K562 (cell line): ENCODE results near the gene SHE. TPM values are rescaled to one million over a fixed set of nuclear protein-coding genes. Genes with fewer than 3 reads are reported as not detected.

Experiments
- ATAC-seq: fragments of 200-7000 bp; cut with Tn5 transposase; 3 replicates; pipeline ENCODE4 v1.9.1; 2020; ENCODE audit warnings: moderate library complexity
- BruUV-seq: library from RNA; stranded (reverse); fragments of 400-500 nt; replicated peaks from 2 replicates; lab custom pipeline; 2021; lab: Mats Ljungman, UMichigan
- CTCF ChIA-PET: fragments of 300-600 bp; formaldehyde crosslinking; extraction: SDS; loops from one replicate; lab custom pipeline; 2021; ENCODE audit warnings: low intra/inter-chr PET ratio; lab: Yijun Ruan, JAX
- POLR2A ChIA-PET: fragments of 300-600, 350-650 bp; sonication (Branson Sonifier 250); formaldehyde crosslinking; extraction: SDS; loops from one replicate; lab custom pipeline; 2021; ENCODE audit warnings: antibody characterized with exemption, inconsistent platforms; lab: Yijun Ruan, JAX
- DNase-seq, 4 experiments: peaks; one replicate each; pipeline versions ENCODE4 v3.0.0 to v3.0.0-alpha.2; 2011 to 2018; ENCODE audit warnings: low spot score in 3 of 4, mixed read lengths in 3 of 4; ENCODE audit errors: extremely low read depth in 1 of 4
- FAIRE-seq: peaks from 2 replicates; lab custom pipeline; 2011; peaks lifted over from hg19 to GRCh38; lab: Jason Lieb, UNC
- H2AFZ ChIP-seq: 2 replicates; pipeline ENCODE4 v1.6.0; 2011; ENCODE audit warnings: low read depth, low read length, control low read depth, inconsistent platforms
- H3K27ac ChIP-seq: fragments of 200-600 bp; 3 replicates; pipeline ENCODE4 v1.8.0; 2011; ENCODE audit warnings: low read depth, mild to moderate bottlenecking, control low read depth, inconsistent platforms, low read length, moderate library complexity, mixed read lengths; ENCODE audit errors: extremely low read depth
- H3K27me3 ChIP-seq, 2 experiments: fragments of 300-600 bp in 1 of 2; 2 replicates in 1 of 2; 3 replicates in 1 of 2; pipeline versions ENCODE4 v1.6.0 to v1.8.0; 2011; ENCODE audit warnings: inconsistent platforms in 2 of 2, low read length in 2 of 2, mild to moderate bottlenecking in 1 of 2, mixed read lengths in 1 of 2, moderate library complexity in 1 of 2; ENCODE audit not compliant: control insufficient read depth in 2 of 2, insufficient read depth in 2 of 2
- H3K36me3 ChIP-seq: fragments of 300-600 bp; 3 replicates; pipeline ENCODE4 v1.8.0; 2011; ENCODE audit warnings: mild to moderate bottlenecking, low read length, inconsistent platforms; ENCODE audit not compliant: control insufficient read depth, insufficient read depth
- H3K4me1 ChIP-seq, 2 experiments: fragments of 200-600 bp in 1 of 2; replicated peaks in 1 of 2; 2 replicates in 1 of 2; 3 replicates in 1 of 2; pipeline versions ENCODE4 v1.5.1 to v1.8.0; 2011; ENCODE audit warnings: inconsistent platforms in 2 of 2, low read length in 2 of 2, mild to moderate bottlenecking in 1 of 2, mixed read lengths in 1 of 2, moderate library complexity in 1 of 2; ENCODE audit not compliant: control insufficient read depth in 2 of 2, insufficient read depth in 2 of 2
- H3K4me2 ChIP-seq: 2 replicates; pipeline ENCODE4 v1.6.1; 2011; ENCODE audit warnings: low read length, control low read depth, inconsistent platforms, mixed read lengths; ENCODE audit not compliant: insufficient read depth
- H3K4me3 ChIP-seq: fragments of 200-600 bp; sonication (generic), shearing (Covaris generic); 2 replicates; pipeline ENCODE4 v1.5.1; 2016; ENCODE audit warnings: control low read depth, inconsistent platforms
- H3K79me2 ChIP-seq: fragments of 200-600 bp; 3 replicates; pipeline ENCODE4 v1.8.0; 2011; ENCODE audit warnings: low read length, inconsistent platforms; ENCODE audit not compliant: control insufficient read depth, insufficient read depth
- H3K9ac ChIP-seq, 2 experiments: 2 replicates each; pipeline versions ENCODE4 v1.6.0 to v1.6.1; 2011; ENCODE audit warnings: low read depth in 2 of 2, low read length in 2 of 2, control low read depth in 1 of 2, inconsistent platforms in 1 of 2, mild to moderate bottlenecking in 1 of 2, mixed read lengths in 1 of 2; ENCODE audit not compliant: insufficient read depth in 1 of 2
- H3K9me1 ChIP-seq: one replicate; pipeline ENCODE4 v1.6.0; 2011; ENCODE audit warnings: inconsistent platforms, mild to moderate bottlenecking, low read length, moderate library complexity; ENCODE audit not compliant: control insufficient read depth, insufficient read depth
- H3K9me3 ChIP-seq: replicated peaks from 2 replicates; pipeline ENCODE4 v1.5.1; 2011; ENCODE audit warnings: low read depth, low read length, inconsistent platforms; ENCODE audit not compliant: control insufficient read depth, insufficient read depth
- H4K20me1 ChIP-seq: replicated peaks from 2 replicates; pipeline ENCODE4 v1.6.1; 2011; ENCODE audit warnings: low read length, inconsistent platforms, mixed read lengths; ENCODE audit not compliant: control insufficient read depth, insufficient read depth
- NCOA2 ChIP-seq, 2 experiments: fragments of 450-650 bp; IDR thresholded peaks; 2 replicates each; pipeline ENCODE4 v1.6.1; 2018; ENCODE audit warnings: mild to moderate bottlenecking in 2 of 2, moderate library complexity in 1 of 2; ENCODE audit not compliant: partially characterized antibody in 2 of 2
- RAD21 ChIP-seq, 2 experiments: fragments of 250-450 bp in 1 of 2; fragments of 450-650 bp in 1 of 2; sonication (Bioruptor Pico) in 1 of 2; formaldehyde crosslinking in 1 of 2; IDR thresholded peaks in 1 of 2; conservative IDR thresholded peaks in 1 of 2; 2 replicates each; pipeline versions ENCODE4 v1.4.0 to v1.8.0; 2020 to 2022; ENCODE audit warnings: mild to moderate bottlenecking in 2 of 2, moderate library complexity in 1 of 2
- RBM17 ChIP-seq: fragments of 200-400 bp; formaldehyde crosslinking; IDR thresholded peaks from 2 replicates; pipeline ENCODE4 v1.6.1; 2017; ENCODE audit warnings: low read depth, mild to moderate bottlenecking, low read length, borderline replicate concordance
- ZNF133 ChIP-seq: fragments of 250-450 bp; sonication (Bioruptor Pico); IDR thresholded peaks from 2 replicates; pipeline ENCODE4 v1.4.0; 2020; ENCODE audit warnings: mild to moderate bottlenecking
- ZNF316 ChIP-seq: fragments of 450-650 bp; IDR thresholded peaks from 2 replicates; pipeline ENCODE4 v1.6.1; 2016
- ZNF551 ChIP-seq: fragments of 250-450 bp; sonication (Bioruptor Pico); IDR thresholded peaks from 2 replicates; pipeline ENCODE4 v1.5.0; 2021; ENCODE audit warnings: mild to moderate bottlenecking, moderate library complexity
- ZSCAN29 ChIP-seq: fragments of 450-650 bp; IDR thresholded peaks from 2 replicates; pipeline ENCODE4 v1.6.1; 2017
- WGBS: fragments of 100-300 bp; shearing (Covaris generic); methylation state at CpG from one replicate; pipeline ENCODE4 v1.1.6; 2016; ENCODE audit warnings: low coverage, mixed read lengths; ENCODE audit not compliant: insufficient coverage; ENCODE audit errors: missing lambda C conversion rate; 5-methylcytosine and 5-hydroxymethylcytosine counted together
- in situ Hi-C: fragments of 300-500 bp; cut with MboI; formaldehyde crosslinking; loops from 4 replicates; pipeline ENCODE4 v1.15.0; 2018; ENCODE audit warnings: inconsistent platforms, mixed read lengths
- intact Hi-C: fragments of 100-400 bp; cut with micrococcal nuclease; formaldehyde crosslinking; loops from 2 replicates; pipeline ENCODE4 v1.14.2; 2022
- polyA plus RNA-seq, 8 experiments: library from polyadenylated mRNA; depleted of rRNA in 4 of 8; stranded (reverse) in 5 of 8; unstranded in 3 of 8; fragments of >200 nt; fragmentation: Nextera tagmentation in 2 of 8; fragmentation: Illumina TruSeq in 1 of 8; extraction: Ambion mirVana in 2 of 8; extraction: Trizol in 1 of 8; gene quantifications; 2 replicates each; pipeline versions ENCODE4 v1.2.1 to v1.2.3, GENCODE V29; 2011 to 2014; ENCODE audit warnings: inconsistent platforms in 1 of 8, missing spikeins in 1 of 8
- total RNA-seq, 7 experiments: library from RNA; depleted of rRNA in 6 of 7; stranded (reverse); fragments of >200 nt in 6 of 7; fragmentation: Illumina TruSeq in 2 of 7; extraction: Trizol in 2 of 7; gene quantifications; 2 replicates each; pipeline versions ENCODE4 v1.2.1 to v1.2.3, GENCODE V29; 2011 to 2021; ENCODE audit warnings: low replicate concordance in 1 of 7
- TF ChIP-seq, protein P1 (sequence below): fragments of 250-450 bp; sonication (Bioruptor Pico); IDR thresholded peaks from 2 replicates; pipeline ENCODE4 v1.4.0; 2020; ENCODE audit warnings: mild to moderate bottlenecking, moderate library complexity
- TF ChIP-seq, protein P2 (sequence below): IDR thresholded peaks from 2 replicates; pipeline ENCODE4 v1.6.1; 2014; ENCODE audit warnings: antibody characterized with exemption

Gene SHE
- total and polyA plus RNA-seq, 9 of the 15 experiments (the other 6 are each of a cell fraction or from before 2014, with no cell fraction given) = 0.01 to 0.05 TPM; not detected in 7

DNA sequence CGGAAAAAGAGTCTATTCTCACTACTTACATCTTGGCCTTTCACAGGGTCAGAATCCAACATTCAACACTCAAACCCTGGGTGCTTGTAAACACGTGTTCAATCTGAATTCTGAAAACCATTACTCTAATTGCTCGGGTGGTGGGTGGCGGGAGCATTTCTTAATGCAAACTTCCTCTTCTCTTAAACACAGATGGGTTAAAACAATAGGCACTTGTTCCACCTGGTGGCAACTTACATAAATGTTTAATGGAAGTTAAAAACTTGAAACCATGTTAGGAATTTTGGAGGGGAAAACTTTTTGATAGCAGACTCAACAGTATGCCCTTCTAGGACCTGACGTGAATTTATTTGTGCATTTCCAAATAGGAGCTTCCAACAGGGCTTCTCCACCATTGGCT, 23.6 kb downstream of the SHE start (continued):
- TF ChIP-seq RAD21 (CRISPR knock-in tag; conservative IDR thresholded peaks at IDR 0.05 in 1 of 2, IDR thresholded peaks at IDR 0.05 in 1 of 2) = peak; percentile 50 to 64

DNA sequence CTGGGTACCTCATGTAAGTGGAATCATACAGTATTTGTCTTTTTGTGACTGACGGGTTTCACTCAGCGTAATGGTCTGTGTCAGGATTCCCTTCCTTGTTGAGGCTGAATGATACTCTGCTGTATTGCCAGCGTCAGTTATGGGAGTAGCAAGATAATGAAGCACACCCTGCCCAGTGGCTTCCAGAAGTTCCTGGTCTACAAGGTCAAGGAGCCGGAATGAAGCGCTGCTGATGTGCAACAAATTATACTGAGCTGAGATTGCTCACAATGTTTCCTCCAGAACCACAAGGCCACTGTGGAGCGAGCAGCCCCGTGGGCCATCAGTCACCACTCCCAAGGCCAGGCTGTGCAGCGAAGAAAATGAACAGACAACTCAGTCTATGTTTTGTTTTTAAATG, 24.2 kb downstream of the SHE start:
- BruUV-seq = no TSS peak
- H3K79me2 ChIP-seq = no peaks in the 10 kb centered on the region
- H2AFZ ChIP-seq = no peak overlapping the region
- CTCF ChIA-PET = interaction anchor here (0.7 to 4.2 kb wide), 6 partner anchors 12 to 583 kb away, joined by 3 to 45 read pairs (median 3); no protein-coding TSS in a partner anchor
- no peak for ATAC-seq
- H3K9me1 ChIP-seq = no peaks in the 10 kb centered on the region
- no peak overlapping the region for H3K27ac ChIP-seq
- in situ Hi-C loops = no loop called here
- H4K20me1 ChIP-seq = no peaks in the 10 kb centered on the region
- H3K4me3 ChIP-seq = no peak overlapping the region
- no peaks in the 10 kb centered on the region; a peak in 1 of 5 replicates for H3K4me1 ChIP-seq
- TF ChIP-seq ZSCAN29 (0 out of 2 replicates have a peak, but pooled peaks have one; percentile 49), ZNF133 (CRISPR knock-in tag) (no peak)
- no peak for DNase-seq
- intact Hi-C loops = no loop called here
- no peak for FAIRE-seq
- H3K4me2 ChIP-seq = no peak overlapping the region
- no peak overlapping the region for H3K9ac ChIP-seq
- WGBS = 36% methylated on average over 8 of the region's 8 CpGs
- no peaks in the 10 kb centered on the region for H3K9me3 ChIP-seq
- peaks cover 4 to 9% of the 10 kb centered on the region in 2 experiments; a peak in 2 of 5 replicates for H3K27me3 ChIP-seq
- H3K36me3 ChIP-seq = no peaks in the 10 kb centered on the region
- POLR2A ChIA-PET = no interaction called here

DNA sequence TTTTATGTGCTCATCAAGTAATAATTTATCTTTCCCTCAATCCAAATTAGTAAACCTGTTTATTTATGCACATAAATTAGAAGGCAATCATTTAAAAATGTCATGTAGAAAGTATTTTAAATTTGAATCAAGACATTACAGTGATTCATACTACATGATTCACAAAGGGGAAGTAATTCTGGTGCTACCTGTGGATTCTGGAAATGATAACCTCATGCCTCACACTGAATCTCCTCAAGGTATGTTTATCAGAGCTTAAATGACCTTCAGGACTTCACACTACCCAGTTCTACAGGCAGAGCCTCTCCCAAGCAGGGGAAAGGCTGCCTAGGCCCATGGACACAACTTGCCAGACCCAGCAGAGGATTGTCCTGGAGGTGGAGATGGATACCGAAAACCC, 25.4 kb downstream of the SHE start:
- WGBS = 29% methylated on average over 1 of the region's 1 CpG
- ChIA-PET CTCF (no interaction called here), POLR2A (interaction anchor here (0.6 kb wide), 2 partner anchors 32 to 908 kb away, joined by 3 to 4 read pairs; no protein-coding TSS in a partner anchor)
- H3K9ac ChIP-seq = no peak overlapping the region
- no peaks in the 10 kb centered on the region for H3K79me2 ChIP-seq
- no peaks in the 10 kb centered on the region for H3K36me3 ChIP-seq
- H4K20me1 ChIP-seq = no peaks in the 10 kb centered on the region
- ATAC-seq (no peak), FAIRE-seq (no peak), DNase-seq (no peak)
- no peak overlapping the region for H2AFZ ChIP-seq
- intact Hi-C loops (no loop called here), in situ Hi-C loops (no loop called here)
- H3K9me1 ChIP-seq = no peaks in the 10 kb centered on the region
- H3K4me2 ChIP-seq = no peak overlapping the region
- peaks cover 8 to 16% of the 10 kb centered on the region in 2 experiments; a peak in 4 of 5 replicates for H3K27me3 ChIP-seq
- BruUV-seq = no TSS peak
- H3K27ac ChIP-seq = no peak overlapping the region
- no peaks in the 10 kb centered on the region; a peak in 1 of 5 replicates for H3K4me1 ChIP-seq
- no peaks in the 10 kb centered on the region for H3K9me3 ChIP-seq
- TF ChIP-seq ZNF316 (no peak), NCOA2 (IDR thresholded peaks at IDR 0.05; ENCODE audit: partially characterized antibody in 2 of 2) (no peak), ZNF551 (no peak), RBM17 (no peak)
- TF ChIP-seq, protein P1, sequence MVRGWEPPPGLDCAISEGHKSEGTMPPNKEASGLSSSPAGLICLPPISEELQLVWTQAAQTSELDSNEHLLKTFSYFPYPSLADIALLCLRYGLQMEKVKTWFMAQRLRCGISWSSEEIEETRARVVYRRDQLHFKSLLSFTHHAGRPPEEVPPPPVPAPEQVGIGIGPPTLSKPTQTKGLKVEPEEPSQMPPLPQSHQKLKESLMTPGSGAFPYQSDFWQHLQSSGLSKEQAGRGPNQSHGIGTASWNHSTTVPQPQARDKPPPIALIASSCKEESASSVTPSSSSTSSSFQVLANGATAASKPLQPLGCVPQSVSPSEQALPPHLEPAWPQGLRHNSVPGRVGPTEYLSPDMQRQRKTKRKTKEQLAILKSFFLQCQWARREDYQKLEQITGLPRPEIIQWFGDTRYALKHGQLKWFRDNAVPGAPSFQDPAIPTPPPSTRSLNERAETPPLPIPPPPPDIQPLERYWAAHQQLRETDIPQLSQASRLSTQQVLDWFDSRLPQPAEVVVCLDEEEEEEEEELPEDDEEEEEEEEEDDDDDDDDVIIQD (CRISPR knock-in tag) = no peak
- TF ChIP-seq, protein P2, sequence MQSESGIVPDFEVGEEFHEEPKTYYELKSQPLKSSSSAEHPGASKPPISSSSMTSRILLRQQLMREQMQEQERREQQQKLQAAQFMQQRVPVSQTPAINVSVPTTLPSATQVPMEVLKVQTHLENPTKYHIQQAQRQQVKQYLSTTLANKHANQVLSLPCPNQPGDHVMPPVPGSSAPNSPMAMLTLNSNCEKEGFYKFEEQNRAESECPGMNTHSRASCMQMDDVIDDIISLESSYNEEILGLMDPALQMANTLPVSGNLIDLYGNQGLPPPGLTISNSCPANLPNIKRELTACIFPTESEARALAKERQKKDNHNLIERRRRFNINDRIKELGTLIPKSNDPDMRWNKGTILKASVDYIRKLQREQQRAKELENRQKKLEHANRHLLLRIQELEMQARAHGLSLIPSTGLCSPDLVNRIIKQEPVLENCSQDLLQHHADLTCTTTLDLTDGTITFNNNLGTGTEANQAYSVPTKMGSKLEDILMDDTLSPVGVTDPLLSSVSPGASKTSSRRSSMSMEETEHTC = no peak
- TF ChIP-seq, all 486 proteins: peak for 0
- no peak overlapping the region for H3K4me3 ChIP-seq
